OCI-LY3 (cell line): ENCODE data around the gene POGZ.

Experiments used
- CTCF ChIP-seq: fragments of 200-600, 300-600 bp; sonication (generic); IDR thresholded peaks from 2 replicates; pipeline ENCODE4 v1.5.1; 2014; ENCODE audit warnings: antibody characterized with exemption, low read length, low read depth
- EZH2phosphoT487 ChIP-seq: fragments of 200-600 bp; shearing (Covaris generic); IDR thresholded peaks from 2 replicates; pipeline ENCODE4 v1.6.1; 2018; ENCODE audit warnings: antibody characterized with exemption, mixed run types, low read depth

GRCh38 chr1:151459331-151460046 lies at the start of gene POGZ:
- TF ChIP-seq CTCF (no peak), EZH2phosphoT487 (no peak)
